ENCODE results near the gene TPPP3. TPM values are rescaled to one million over a fixed set of nuclear protein-coding genes. Genes with fewer than 3 reads are reported as not detected.

Gene TPPP3
- total RNA-seq, 1 experiment from 2014 or later = 0.95 TPM

DNA sequence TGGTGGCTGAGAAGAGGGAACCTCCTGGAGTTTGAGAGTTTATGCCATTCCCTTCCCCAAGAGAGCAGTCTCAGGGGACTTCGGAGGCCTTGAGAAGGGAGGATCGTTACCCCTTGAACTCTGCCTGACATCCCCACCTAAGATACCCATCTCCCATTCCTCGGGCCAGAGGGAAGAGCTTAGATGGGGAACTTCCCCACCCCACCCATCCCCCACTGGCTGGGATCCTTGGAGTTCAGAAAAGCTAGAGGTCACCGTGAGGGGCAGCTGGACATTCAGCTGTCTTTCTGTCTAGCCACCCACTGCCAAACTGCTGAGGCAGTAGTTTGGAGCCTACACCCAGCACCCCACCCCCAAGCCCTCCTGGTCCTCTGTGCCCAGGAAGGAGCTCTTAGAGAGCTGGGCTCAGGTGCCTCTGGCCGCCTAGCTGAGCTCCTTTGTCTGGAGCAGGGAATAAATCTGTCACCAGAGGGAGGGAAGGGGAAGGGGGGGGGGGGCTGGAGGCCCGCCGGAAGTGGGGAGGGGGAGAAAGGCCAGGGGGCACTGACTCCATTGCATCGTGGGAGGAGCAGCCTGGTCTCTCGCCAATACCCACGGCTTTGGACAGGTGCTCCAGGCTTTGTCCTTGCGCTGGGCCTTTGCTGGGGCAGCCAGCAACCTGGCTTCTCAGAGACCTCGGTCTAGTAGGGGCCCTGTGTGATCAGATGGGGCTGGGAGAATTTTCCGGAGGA, 38.6 kb upstream of the TPPP3 start:
- ATAC-seq = no peak
- intact Hi-C loops (cut with micrococcal nuclease; ENCODE audit: unreplicated experiment) = no loop called here

DNA sequence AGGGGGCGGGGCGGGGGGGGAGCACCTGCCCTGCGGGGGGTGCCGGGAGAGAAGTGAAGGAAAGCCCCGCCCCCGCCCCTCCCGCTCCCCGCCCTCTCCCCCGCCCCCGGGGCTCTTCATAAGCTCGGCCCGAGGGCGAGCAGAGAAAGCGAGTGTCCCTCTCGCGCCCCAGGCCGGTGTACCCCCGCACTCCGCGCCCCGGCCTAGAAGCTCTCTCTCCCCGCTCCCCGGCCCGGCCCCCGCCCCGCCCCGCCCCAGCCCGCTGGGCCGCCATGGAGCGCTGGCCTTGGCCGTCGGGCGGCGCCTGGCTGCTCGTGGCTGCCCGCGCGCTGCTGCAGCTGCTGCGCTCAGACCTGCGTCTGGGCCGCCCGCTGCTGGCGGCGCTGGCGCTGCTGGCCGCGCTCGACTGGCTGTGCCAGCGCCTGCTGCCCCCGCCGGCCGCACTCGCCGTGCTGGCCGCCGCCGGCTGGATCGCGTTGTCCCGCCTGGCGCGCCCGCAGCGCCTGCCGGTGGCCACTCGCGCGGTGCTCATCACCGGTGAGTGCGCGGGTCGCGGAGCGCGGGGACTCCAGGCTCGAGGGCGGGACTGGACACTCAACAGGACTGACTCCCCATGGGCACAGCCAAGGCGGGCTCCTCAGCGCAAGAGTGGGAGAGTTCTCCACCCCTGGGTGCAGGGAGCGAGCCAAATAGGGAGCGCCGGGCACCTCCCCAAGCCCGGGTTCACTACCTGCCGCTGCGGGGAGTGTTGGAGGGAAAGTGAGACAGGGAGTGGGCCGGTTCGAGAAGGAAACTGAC, 37.9 kb upstream of the TPPP3 start, which contains the start of gene HSD11B2:
Gene HSD11B2, plus strand, starts transcription at position 145 of the 798 bp plus-strand sequence. Its CDS starts 128 bp downstream, at position 273.
- BruUV-seq (replicated peaks) = no TSS peak
- H3K9me3 ChIP-seq (ENCODE audit: control insufficient read depth, insufficient read depth, low read depth, low read length) = no peaks in the 10 kb centered on the region
- ATAC-seq (peak; percentile 83), DNase-seq (ENCODE audit: low read depth, low spot score) (no peak)
- POLR2A ChIA-PET = no interaction called here
- intact Hi-C loops (cut with micrococcal nuclease; ENCODE audit: unreplicated experiment) = no loop called here
- in situ Hi-C loops (cut with HindIII; ENCODE audit: low pct_unique_long_range_greater_than_20kb, low sequenced_read_pairs) = no loop called here
- CTCF ChIA-PET = interaction anchor here (0.6 to 0.7 kb wide), 3 partner anchors 9 to 231 kb away, joined by 3 to 5 read pairs (median 3); no protein-coding TSS in a partner anchor
- H3K27me3 ChIP-seq (ENCODE audit: control insufficient read depth, insufficient read depth, low read length) = no peaks in the 10 kb centered on the region
- no peaks in the 10 kb centered on the region for H3K36me3 ChIP-seq (ENCODE audit: control insufficient read depth, insufficient read depth, low read length)
- H3K4me1 ChIP-seq (ENCODE audit: control insufficient read depth, insufficient read depth, low read length) = peaks cover 2% of the 10 kb centered on the region; the same call in 1 of the 2 replicates
- H3K27ac ChIP-seq (ENCODE audit: low read length) = no peak within 1 kb of the TSS
- H3K4me3 ChIP-seq (ENCODE audit: low read depth in 2 of 2, low read length in 2 of 2) = peak within 1 kb of the TSS; percentile 32 to 41
- TF ChIP-seq REST (IDR thresholded peaks at IDR 0.05; ENCODE audit: insufficient read depth in 1 of 2, low read depth in 2 of 2, low read length in 1 of 2) = no peak
- TF ChIP-seq POLR2AphosphoS5 (IDR thresholded peaks at IDR 0.05; ENCODE audit: low read depth, low read length) = no peak
- TF ChIP-seq SIN3A (IDR thresholded peaks at IDR 0.05; ENCODE audit: borderline replicate concordance, insufficient read depth, low read depth, low read length) = no peak
- no peak for TF ChIP-seq TCF7L2 (IDR thresholded peaks at IDR 0.05; ENCODE audit: low read depth, low read length)

More for the DNA sequence above, 38.6 kb upstream of the TPPP3 start:
- POLR2A ChIA-PET = no interaction called here
- Histone ChIP-seq H3K9me3 (ENCODE audit: control insufficient read depth, insufficient read depth, low read depth, low read length) (no peaks in the 10 kb centered on the region), H3K27me3 (ENCODE audit: control insufficient read depth, insufficient read depth, low read length) (no peaks in the 10 kb centered on the region), H3K4me3 (ENCODE audit: low read depth in 2 of 2, low read length in 2 of 2) (peak overlapping the region; percentile 28 to 41), H3K4me1 (ENCODE audit: control insufficient read depth, insufficient read depth, low read length) (peaks cover 2% of the 10 kb centered on the region; the same call in 1 of the 2 replicates), H3K27ac (ENCODE audit: low read length) (no peak overlapping the region), H3K36me3 (ENCODE audit: control insufficient read depth, insufficient read depth, low read length) (no peaks in the 10 kb centered on the region)
- CTCF ChIA-PET = interaction anchor here (0.6 kb wide), 1 partner anchor 232 kb away, joined by 5 read pairs; no protein-coding TSS in a partner anchor
- no TSS peak for BruUV-seq (replicated peaks)
- in situ Hi-C loops (cut with HindIII; ENCODE audit: low pct_unique_long_range_greater_than_20kb, low sequenced_read_pairs) = no loop called here
- TF ChIP-seq SIN3A (IDR thresholded peaks at IDR 0.05; ENCODE audit: borderline replicate concordance, insufficient read depth, low read depth, low read length) (no peak), REST (IDR thresholded peaks at IDR 0.05; ENCODE audit: insufficient read depth in 1 of 2, low read depth in 2 of 2, low read length in 1 of 2) (no peak), TCF7L2 (IDR thresholded peaks at IDR 0.05; ENCODE audit: low read depth, low read length) (no peak), POLR2AphosphoS5 (IDR thresholded peaks at IDR 0.05; ENCODE audit: low read depth, low read length) (no peak)
- TF ChIP-seq, protein P1, sequence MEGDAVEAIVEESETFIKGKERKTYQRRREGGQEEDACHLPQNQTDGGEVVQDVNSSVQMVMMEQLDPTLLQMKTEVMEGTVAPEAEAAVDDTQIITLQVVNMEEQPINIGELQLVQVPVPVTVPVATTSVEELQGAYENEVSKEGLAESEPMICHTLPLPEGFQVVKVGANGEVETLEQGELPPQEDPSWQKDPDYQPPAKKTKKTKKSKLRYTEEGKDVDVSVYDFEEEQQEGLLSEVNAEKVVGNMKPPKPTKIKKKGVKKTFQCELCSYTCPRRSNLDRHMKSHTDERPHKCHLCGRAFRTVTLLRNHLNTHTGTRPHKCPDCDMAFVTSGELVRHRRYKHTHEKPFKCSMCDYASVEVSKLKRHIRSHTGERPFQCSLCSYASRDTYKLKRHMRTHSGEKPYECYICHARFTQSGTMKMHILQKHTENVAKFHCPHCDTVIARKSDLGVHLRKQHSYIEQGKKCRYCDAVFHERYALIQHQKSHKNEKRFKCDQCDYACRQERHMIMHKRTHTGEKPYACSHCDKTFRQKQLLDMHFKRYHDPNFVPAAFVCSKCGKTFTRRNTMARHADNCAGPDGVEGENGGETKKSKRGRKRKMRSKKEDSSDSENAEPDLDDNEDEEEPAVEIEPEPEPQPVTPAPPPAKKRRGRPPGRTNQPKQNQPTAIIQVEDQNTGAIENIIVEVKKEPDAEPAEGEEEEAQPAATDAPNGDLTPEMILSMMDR (IDR thresholded peaks at IDR 0.05) = no peak
- DNase-seq (ENCODE audit: low read depth, low spot score) = no peak
